B cell (primary cell): Measurements from ENCODE around the gene PES1.

Experiments
- CTCF ChIP-seq: fragments of 200-600 bp; IDR thresholded peaks from one replicate; pipeline ENCODE4 v1.8.0; 2022; ENCODE audit warnings: antibody characterized with exemption, mild to moderate bottlenecking
- EZH2 ChIP-seq: IDR thresholded peaks from 2 replicates; pipeline ENCODE4 v1.6.1; 2012; ENCODE audit warnings: borderline replicate concordance, low read depth, mild to moderate bottlenecking, moderate library complexity, low read length; ENCODE audit not compliant: insufficient read depth, poor library complexity, severe bottlenecking

- TF ChIP-seq CTCF = no peak
- no peak for TF ChIP-seq EZH2
Measured at GRCh38 chr22:30582788-30583545, 8.7 kb downstream of the PES1 start.
